HepG2 (cell line): Measurements from ENCODE around the gene CD83. TPM values are rescaled to one million over a fixed set of nuclear protein-coding genes. Genes with fewer than 3 reads are reported as not detected.

Experiments used
- AHDC1 ChIP-seq: sonication (generic); formaldehyde crosslinking; IDR thresholded peaks from 2 replicates; pipeline ENCODE4 v1.5.1; 2020; ENCODE audit warnings: mild to moderate bottlenecking, missing genetic modification reagents, borderline replicate concordance
- CSRNP1 ChIP-seq: sonication (generic); formaldehyde crosslinking; IDR thresholded peaks from 2 replicates; pipeline ENCODE4 v1.8.1; 2023; ENCODE audit warnings: mild to moderate bottlenecking, missing genetic modification reagents
- HMGXB4 ChIP-seq, 2 experiments: sonication (generic) in 1 of 2; formaldehyde crosslinking in 1 of 2; IDR thresholded peaks; 2 replicates each; pipeline versions ENCODE4 v1.4.0 to v1.6.1; 2018 to 2020; ENCODE audit warnings: missing genetic modification reagents in 2 of 2, borderline replicate concordance in 1 of 2, low read depth in 1 of 2, mild to moderate bottlenecking in 1 of 2, missing biosample characterization in 1 of 2
- NR2C2 ChIP-seq: sonication (generic); formaldehyde crosslinking; IDR thresholded peaks from 2 replicates; pipeline ENCODE4 v1.4.0; 2020; ENCODE audit warnings: missing genetic modification reagents, mild to moderate bottlenecking, moderate library complexity, borderline replicate concordance
- POLR2A ChIP-seq, 2 experiments: IDR thresholded peaks; 2 replicates each; pipeline ENCODE4 v1.6.1; 2011; ENCODE audit warnings: low read depth in 2 of 2, low read length in 2 of 2, mild to moderate bottlenecking in 1 of 2, moderate library complexity in 1 of 2; ENCODE audit not compliant: insufficient read depth in 1 of 2
- SALL1 ChIP-seq: sonication (generic); formaldehyde crosslinking; IDR thresholded peaks from 2 replicates; pipeline ENCODE4 v1.8.0; 2022; ENCODE audit warnings: mild to moderate bottlenecking, missing genetic modification reagents
- TBX2 ChIP-seq: sonication (generic); formaldehyde crosslinking; IDR thresholded peaks from 2 replicates; pipeline ENCODE4 v1.5.0; 2020; ENCODE audit warnings: missing genetic modification reagents, mild to moderate bottlenecking, borderline replicate concordance
- ZNF274 ChIP-seq: sonication (generic); formaldehyde crosslinking; IDR thresholded peaks from 2 replicates; pipeline ENCODE4 v1.5.1; 2020; ENCODE audit warnings: mild to moderate bottlenecking, missing genetic modification reagents
- ZNF646 ChIP-seq: sonication (generic); formaldehyde crosslinking; IDR thresholded peaks from 2 replicates; pipeline ENCODE4 v1.9.0; 2021; ENCODE audit warnings: mild to moderate bottlenecking, missing genetic modification reagents
- polyA plus RNA-seq, 8 experiments: library from polyadenylated mRNA; depleted of rRNA in 3 of 8; stranded (reverse) in 7 of 8; unstranded in 1 of 8; fragments of >200 nt; fragmentation: Illumina TruSeq in 4 of 8; extraction: Trizol in 4 of 8; gene quantifications; 2 replicates each; pipeline versions ENCODE4 v1.2.1 to v1.2.3, GENCODE V29; 2011 to 2016; ENCODE audit warnings: low read depth in 4 of 8, missing spikeins in 1 of 8, mixed read lengths in 1 of 8; ENCODE audit not compliant: insufficient read depth in 1 of 8
- total RNA-seq, 5 experiments: library from RNA; depleted of rRNA; stranded (reverse); fragments of >200 nt; fragmentation: Illumina TruSeq; extraction: Trizol; gene quantifications; 2 replicates each; pipeline ENCODE4 v1.2.3, GENCODE V29; 2016; ENCODE audit warnings: low read depth in 1 of 5

Gene CD83
- total and polyA plus RNA-seq, 2 of the 13 experiments (the other 11 are each of a cell fraction or from before 2014, with no cell fraction given) = 0.46 to 2.3 TPM

- TF ChIP-seq ZNF646 (CRISPR knock-in tag) (no peak), NR2C2 (CRISPR knock-in tag) (no peak), POLR2A (IDR thresholded peaks at IDR 0.05; ENCODE audit: insufficient read depth in 1 of 2, low read depth in 2 of 2, low read length in 2 of 2) (peak in 1 of 2 experiments; percentile 28; a peak in 1 of 4 replicates), TBX2 (CRISPR knock-in tag) (0 out of 2 replicates have a peak, but pooled peaks have one; percentile 33), SALL1 (CRISPR knock-in tag) (peak; percentile 52), HMGXB4 (CRISPR knock-in tag; IDR thresholded peaks at IDR 0.05; ENCODE audit: borderline replicate concordance in 1 of 2, low read depth in 1 of 2) (peak; percentile 48 to 61; a peak in 1 of 4 replicates), ZNF274 (peak; percentile 82), AHDC1 (0 out of 2 replicates have a peak, but pooled peaks have one; percentile 19), CSRNP1 (CRISPR knock-in tag) (peak; percentile 68; the same call in 1 of the 2 replicates)
These were observed at the start of gene CD83 (continued) for GRCh38 chr6:14117158-14118090.
